Measurements from ENCODE around the gene KRT79. TPM values are rescaled to one million over a fixed set of nuclear protein-coding genes. Genes with fewer than 3 reads are reported as not detected.

Gene KRT79
- total RNA-seq, 2 experiments from 2014 or later, result not detected

DNA sequence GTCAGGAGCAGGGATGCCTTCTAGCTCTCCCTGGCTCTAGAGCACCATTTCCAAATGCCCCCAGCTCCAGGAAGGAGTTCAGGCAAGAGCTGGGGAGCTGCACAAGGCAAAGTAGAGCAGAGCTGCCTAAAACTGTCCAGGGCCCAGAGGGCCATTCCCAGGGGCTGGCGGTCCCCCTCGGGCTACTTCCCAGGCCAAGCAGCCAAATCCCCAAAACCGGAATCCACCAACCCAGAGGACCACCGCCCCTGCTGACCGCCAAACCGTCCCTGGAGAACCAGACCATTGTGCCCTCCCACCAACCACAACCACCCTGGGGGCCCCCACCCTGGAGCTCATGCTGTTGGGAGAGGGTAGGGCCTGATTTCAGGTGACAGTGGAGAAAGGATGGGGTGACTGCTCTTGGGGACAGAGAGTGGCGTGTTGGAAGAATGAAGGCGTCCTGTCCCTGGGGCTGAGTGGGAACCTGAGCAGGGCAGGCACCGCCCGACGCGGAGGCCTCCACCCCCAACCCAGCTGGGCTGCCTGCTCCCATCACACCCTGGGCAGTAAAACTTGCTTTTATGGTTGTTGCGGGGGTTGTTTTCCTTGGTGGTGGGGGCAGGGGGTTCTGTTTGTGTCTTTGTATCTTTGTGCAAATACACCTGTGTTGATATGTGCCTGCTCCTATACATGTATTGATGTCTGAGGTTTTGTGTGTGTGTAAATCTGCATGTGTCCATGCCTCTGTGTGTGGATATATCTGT lies 38.7 kb upstream of the KRT79 start:
- Mint-ChIP-seq H3K27ac (no peak overlapping the region), H3K9me3 (no peaks in the 10 kb centered on the region), H3K4me1 (ENCODE audit: low read depth) (peaks cover 15% of the 10 kb centered on the region), H3K36me3 (ENCODE audit: low read depth) (no peaks in the 10 kb centered on the region), H3K4me3 (no peak overlapping the region), H3K27me3 (ENCODE audit: low read depth) (no peaks in the 10 kb centered on the region)
- DNase-seq, result no peak
- CTCF ChIA-PET, result interaction anchor here (0.5 to 8.2 kb wide), 9 partner anchors 9 to 500 kb away, joined by 3 to 126 read pairs (median 3); no protein-coding TSS in a partner anchor
- intact Hi-C loops (cut with micrococcal nuclease), result loop anchor here (5.0 kb wide), 2 partner anchors 206 to 481 kb away; no protein-coding TSS in a partner anchor

DNA sequence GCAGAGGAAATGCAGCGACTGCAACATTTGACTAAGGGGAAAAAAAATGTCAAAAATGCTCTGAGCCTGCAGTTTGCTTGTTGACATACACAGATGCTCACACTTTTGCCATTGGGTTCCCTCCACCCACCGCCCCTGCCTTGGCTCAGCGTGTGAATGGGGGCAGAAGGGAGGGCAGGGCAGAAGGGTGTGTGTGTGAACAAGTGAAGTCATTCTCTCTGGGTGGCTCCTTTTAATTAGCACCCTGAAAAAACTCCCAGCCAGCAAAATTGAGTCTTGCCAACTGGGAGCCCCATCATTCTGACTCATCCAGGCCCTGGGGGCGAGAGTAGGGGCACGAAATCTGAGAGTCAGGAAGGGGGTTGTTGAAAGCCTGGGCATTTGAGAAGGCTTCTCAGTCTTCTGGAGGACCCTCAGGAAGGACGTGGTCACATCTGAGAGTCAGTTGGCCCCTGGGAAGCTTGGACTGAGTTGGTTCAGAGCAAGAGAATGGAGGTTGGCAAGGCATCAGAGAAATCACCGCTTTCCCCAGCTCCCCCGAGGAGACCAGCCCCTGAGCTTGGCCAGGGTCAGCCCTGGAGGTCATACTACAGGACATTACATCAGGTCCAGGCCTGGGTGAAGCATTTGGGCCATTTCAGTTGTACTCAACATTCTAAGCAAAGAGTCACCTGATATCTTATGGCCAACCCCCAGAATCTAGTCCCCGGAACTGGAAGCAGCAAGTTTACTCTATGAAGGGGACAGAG lies 37.4 kb upstream of the KRT79 start:
- Mint-ChIP-seq H3K4me3 (no peak overlapping the region), H3K27me3 (ENCODE audit: low read depth) (no peaks in the 10 kb centered on the region), H3K36me3 (ENCODE audit: low read depth) (no peaks in the 10 kb centered on the region), H3K27ac (no peak overlapping the region), H3K9me3 (no peaks in the 10 kb centered on the region), H3K4me1 (ENCODE audit: low read depth) (peaks cover 25% of the 10 kb centered on the region)
- CTCF ChIA-PET, result interaction anchor here (0.7 to 8.2 kb wide), 16 partner anchors 11 to 711 kb away, joined by 3 to 126 read pairs (median 5); no protein-coding TSS in a partner anchor
- intact Hi-C loops (cut with micrococcal nuclease), result loop anchor here (2.0 to 5.0 kb wide), 3 partner anchors 204 to 499 kb away; no protein-coding TSS in a partner anchor
- DNase-seq, result no peak

GRCh38 chr12:52870361-52871290 lies 36.5 kb upstream of the KRT79 start:
- peak; percentile 88 for DNase-seq
- H3K27ac Mint-ChIP-seq, result no peak overlapping the region
- peaks cover 25% of the 10 kb centered on the region for H3K4me1 Mint-ChIP-seq (ENCODE audit: low read depth)
- H3K27me3 Mint-ChIP-seq (ENCODE audit: low read depth), result no peaks in the 10 kb centered on the region
- CTCF ChIA-PET, result interaction anchor here (0.6 to 8.2 kb wide), 43 partner anchors 9 to 711 kb away, joined by 3 to 126 read pairs (median 4); no protein-coding TSS in a partner anchor
- H3K36me3 Mint-ChIP-seq (ENCODE audit: low read depth), result no peaks in the 10 kb centered on the region
- intact Hi-C loops (cut with micrococcal nuclease), result loop anchor here (1.0 to 5.0 kb wide), 4 partner anchors 203 to 498 kb away; no protein-coding TSS in a partner anchor
- H3K4me3 Mint-ChIP-seq, result no peak overlapping the region
- no peaks in the 10 kb centered on the region for H3K9me3 Mint-ChIP-seq

GRCh38 chr12:52867642-52868041 lies 33.5 kb upstream of the KRT79 start:
- peaks cover 17% of the 10 kb centered on the region for H3K4me1 Mint-ChIP-seq (ENCODE audit: low read depth)
- CTCF ChIA-PET, result interaction anchor here (0.6 to 8.2 kb wide), 6 partner anchors 14 to 588 kb away, joined by 3 to 116 read pairs (median 3); no protein-coding TSS in a partner anchor
- H3K4me3 Mint-ChIP-seq, result no peak overlapping the region
- H3K9me3 Mint-ChIP-seq, result no peaks in the 10 kb centered on the region
- DNase-seq, result peak; percentile 35
- H3K36me3 Mint-ChIP-seq (ENCODE audit: low read depth), result no peaks in the 10 kb centered on the region
- no peaks in the 10 kb centered on the region for H3K27me3 Mint-ChIP-seq (ENCODE audit: low read depth)
- no peak overlapping the region for H3K27ac Mint-ChIP-seq
- intact Hi-C loops (cut with micrococcal nuclease), result no loop called here

DNA sequence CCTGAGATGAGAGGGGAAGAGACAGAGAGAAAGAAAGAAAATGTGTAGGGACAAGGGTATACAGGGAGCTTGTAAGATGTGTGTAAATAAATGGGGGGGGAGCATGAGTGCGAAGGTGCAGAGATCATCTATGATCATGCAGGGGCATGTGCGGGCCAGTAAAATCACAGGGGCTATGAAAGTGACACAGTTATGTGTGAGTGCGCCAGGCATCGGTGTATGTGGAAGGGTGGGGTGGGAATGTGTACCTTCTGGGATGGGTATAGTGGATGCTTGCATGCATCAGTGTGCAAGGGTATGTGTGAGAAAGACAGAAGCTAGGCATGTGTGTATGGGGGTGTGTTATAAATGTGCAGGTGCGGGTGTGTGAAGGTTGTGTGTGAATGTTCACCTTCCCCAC lies 33.0 kb upstream of the KRT79 start:
- CTCF ChIA-PET, result interaction anchor here (0.6 to 8.2 kb wide), 8 partner anchors 13 to 588 kb away, joined by 3 to 116 read pairs (median 3); no protein-coding TSS in a partner anchor
- DNase-seq, result no peak

DNA sequence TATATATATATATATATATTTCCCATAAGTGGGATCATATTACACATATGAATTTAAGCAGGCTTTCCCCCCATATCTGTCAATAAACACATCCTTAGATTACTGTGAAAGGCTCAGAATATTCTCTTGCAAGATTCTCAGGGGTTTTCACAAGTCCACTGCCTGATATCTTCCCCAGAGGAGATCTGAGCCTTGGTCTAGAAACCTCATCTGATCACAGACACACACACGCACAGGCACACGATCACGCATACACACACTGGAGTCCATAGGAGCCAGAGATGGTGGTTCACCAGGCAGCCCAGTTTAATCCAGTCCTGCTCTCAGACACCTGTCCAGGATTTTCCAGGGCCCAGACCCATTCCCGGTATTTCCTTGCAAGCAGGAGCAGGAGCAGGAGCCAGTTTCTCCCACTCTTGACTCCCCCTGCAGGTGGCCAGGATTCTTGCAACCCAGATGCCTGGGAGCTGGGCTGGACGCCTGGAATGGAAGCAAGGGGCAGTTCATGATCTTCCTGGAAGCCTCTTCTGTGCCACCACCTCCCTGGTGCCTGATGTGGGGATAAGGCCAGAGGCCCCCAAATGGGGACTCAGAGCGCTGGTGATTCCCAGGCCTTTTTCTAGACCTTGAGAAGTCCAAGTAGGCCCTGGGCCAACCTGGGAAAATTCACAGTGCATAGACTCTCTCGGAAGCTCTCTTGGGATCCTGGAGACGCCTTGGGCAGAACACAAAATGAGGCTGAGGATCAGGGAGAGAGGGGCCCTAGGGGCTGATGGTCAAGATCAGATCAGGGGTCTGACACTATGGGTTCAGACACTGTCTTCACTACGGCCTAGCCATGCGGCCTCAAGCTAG lies 31.2 kb upstream of the KRT79 start:
- Mint-ChIP-seq H3K4me1 (ENCODE audit: low read depth) (peaks cover 20% of the 10 kb centered on the region), H3K36me3 (ENCODE audit: low read depth) (no peaks in the 10 kb centered on the region), H3K27ac (peak overlapping the region; percentile 30), H3K27me3 (ENCODE audit: low read depth) (no peaks in the 10 kb centered on the region), H3K4me3 (no peak overlapping the region), H3K9me3 (no peaks in the 10 kb centered on the region)
- CTCF ChIA-PET, result interaction anchor here (0.8 to 2.1 kb wide), 7 partner anchors 9 to 320 kb away, joined by 3 to 10 read pairs (median 4); no protein-coding TSS in a partner anchor
- intact Hi-C loops (cut with micrococcal nuclease), result no loop called here
- peak; percentile 38 for DNase-seq

More for the DNA sequence above, 33.0 kb upstream of the KRT79 start:
- H3K27ac Mint-ChIP-seq, result no peak overlapping the region
- intact Hi-C loops (cut with micrococcal nuclease), result no loop called here
- H3K27me3 Mint-ChIP-seq (ENCODE audit: low read depth), result no peaks in the 10 kb centered on the region
- H3K4me1 Mint-ChIP-seq (ENCODE audit: low read depth), result peaks cover 17% of the 10 kb centered on the region
- H3K4me3 Mint-ChIP-seq, result no peak overlapping the region
- H3K36me3 Mint-ChIP-seq (ENCODE audit: low read depth), result no peaks in the 10 kb centered on the region
- no peaks in the 10 kb centered on the region for H3K9me3 Mint-ChIP-seq

GRCh38 chr12:52862023-52862422 lies 27.9 kb upstream of the KRT79 start:
- no peaks in the 10 kb centered on the region for H3K36me3 Mint-ChIP-seq (ENCODE audit: low read depth)
- no peak overlapping the region for H3K27ac Mint-ChIP-seq
- CTCF ChIA-PET, result interaction anchor here (1.5 to 2.4 kb wide), 2 partner anchors 9 to 22 kb away, joined by 6 read pairs; no protein-coding TSS in a partner anchor
- no peaks in the 10 kb centered on the region for H3K9me3 Mint-ChIP-seq
- no peak overlapping the region for H3K4me3 Mint-ChIP-seq
- DNase-seq, result no peak
- intact Hi-C loops (cut with micrococcal nuclease), result no loop called here
- peaks cover 7% of the 10 kb centered on the region for H3K4me1 Mint-ChIP-seq (ENCODE audit: low read depth)
- no peaks in the 10 kb centered on the region for H3K27me3 Mint-ChIP-seq (ENCODE audit: low read depth)

DNA sequence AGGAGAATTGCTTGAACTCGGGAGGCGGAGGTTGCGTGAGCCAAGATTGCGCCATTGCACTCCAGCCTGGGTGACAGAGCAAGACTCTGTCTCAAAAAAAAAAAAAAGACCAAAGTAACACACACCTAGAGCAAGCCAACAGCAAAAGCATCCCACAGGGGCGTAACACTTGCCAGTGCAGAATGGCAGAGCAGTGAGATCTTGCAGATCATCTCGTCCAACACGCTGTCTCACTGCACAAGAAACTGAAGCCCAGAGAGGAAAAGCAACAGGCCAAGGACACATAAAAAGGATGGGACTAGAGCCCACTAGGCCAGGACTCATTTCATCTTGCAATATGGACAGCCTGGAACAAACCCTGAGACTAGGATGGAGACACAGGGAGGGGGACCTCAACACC lies 27.4 kb upstream of the KRT79 start:
- DNase-seq, result no peak
- CTCF ChIA-PET, result interaction anchor here (1.5 to 2.4 kb wide), 2 partner anchors 9 to 23 kb away, joined by 6 read pairs; no protein-coding TSS in a partner anchor
- intact Hi-C loops (cut with micrococcal nuclease), result no loop called here
- H3K9me3 Mint-ChIP-seq, result no peaks in the 10 kb centered on the region
- H3K36me3 Mint-ChIP-seq (ENCODE audit: low read depth), result no peaks in the 10 kb centered on the region
- H3K4me1 Mint-ChIP-seq (ENCODE audit: low read depth), result peaks cover 5% of the 10 kb centered on the region
- no peak overlapping the region for H3K27ac Mint-ChIP-seq
- no peaks in the 10 kb centered on the region for H3K27me3 Mint-ChIP-seq (ENCODE audit: low read depth)
- no peak overlapping the region for H3K4me3 Mint-ChIP-seq

DNA sequence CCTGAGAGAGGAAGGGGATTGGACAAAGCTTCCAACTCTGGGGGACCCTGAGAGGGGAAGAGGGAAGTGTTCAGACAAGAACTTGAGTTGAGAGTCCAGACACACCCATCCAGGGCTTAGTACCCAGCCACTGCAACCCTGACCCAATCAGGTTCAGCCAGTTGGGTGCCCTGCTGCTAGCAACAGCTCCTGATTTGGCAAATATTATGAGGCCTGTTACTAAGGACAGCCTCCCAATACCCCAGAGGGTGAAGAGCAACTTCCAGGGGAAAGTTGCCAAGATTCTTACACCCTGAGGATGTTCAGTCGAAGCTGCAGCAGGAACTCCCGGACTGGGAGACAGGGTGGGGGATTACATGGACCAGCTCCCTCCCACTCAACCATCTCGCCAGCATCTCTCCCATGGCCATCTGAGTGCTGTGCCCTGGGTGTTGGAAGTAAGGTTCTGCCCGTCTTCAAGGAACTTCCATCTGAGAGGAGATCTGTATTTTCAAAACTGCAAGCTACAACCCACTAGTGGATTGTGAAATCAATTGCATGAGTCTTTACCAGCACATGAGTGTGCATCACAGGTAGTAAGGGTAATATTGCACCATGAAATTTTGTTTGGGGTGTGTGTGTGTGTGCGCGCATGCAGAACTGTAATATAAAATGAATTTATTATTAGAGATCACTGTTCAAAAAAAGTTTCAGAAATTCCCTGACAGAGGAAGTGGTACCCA lies 26.2 kb upstream of the KRT79 start:
- CTCF ChIA-PET, result interaction anchor here (1.9 to 2.4 kb wide), 3 partner anchors 10 to 24 kb away, joined by 4 to 6 read pairs (median 5); no protein-coding TSS in a partner anchor
- Mint-ChIP-seq H3K4me1 (ENCODE audit: low read depth) (peaks cover 5% of the 10 kb centered on the region), H3K27me3 (ENCODE audit: low read depth) (no peaks in the 10 kb centered on the region), H3K27ac (no peak overlapping the region), H3K9me3 (no peaks in the 10 kb centered on the region), H3K4me3 (no peak overlapping the region), H3K36me3 (ENCODE audit: low read depth) (no peaks in the 10 kb centered on the region)
- intact Hi-C loops (cut with micrococcal nuclease), result no loop called here
- no peak for DNase-seq

DNA sequence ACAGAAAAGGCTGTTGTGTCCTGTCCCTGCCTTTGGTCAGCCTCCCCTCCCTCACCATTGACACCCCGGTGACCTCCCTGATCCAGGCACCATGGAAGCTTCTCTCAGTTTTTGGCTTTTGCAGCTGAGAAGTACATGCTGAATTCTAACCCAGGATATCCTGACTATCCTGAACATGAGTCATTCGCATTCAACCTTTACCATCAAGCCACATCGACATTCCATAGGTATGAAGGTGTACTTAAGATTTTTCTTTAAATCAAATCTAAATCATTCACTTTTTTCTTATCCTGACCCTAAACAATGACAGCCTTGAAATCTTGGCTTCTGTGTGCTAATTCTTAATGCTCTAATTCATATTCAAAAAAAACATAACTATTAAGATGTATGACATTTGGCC lies 23.4 kb upstream of the KRT79 start:
- H3K27me3 Mint-ChIP-seq (ENCODE audit: low read depth), result no peaks in the 10 kb centered on the region
- intact Hi-C loops (cut with micrococcal nuclease), result no loop called here
- no peaks in the 10 kb centered on the region for H3K9me3 Mint-ChIP-seq
- no peak overlapping the region for H3K27ac Mint-ChIP-seq
- CTCF ChIA-PET, result interaction anchor here (2.1 kb wide), 1 partner anchor 13 kb away, joined by 5 read pairs; no protein-coding TSS in a partner anchor
- peaks cover 5% of the 10 kb centered on the region for H3K4me1 Mint-ChIP-seq (ENCODE audit: low read depth)
- DNase-seq, result no peak
- no peaks in the 10 kb centered on the region for H3K36me3 Mint-ChIP-seq (ENCODE audit: low read depth)
- H3K4me3 Mint-ChIP-seq, result no peak overlapping the region
